SHP77 treated with DMSO at 0.1 percent for 48 hours (cell line): Measurements from ENCODE around the gene CEP85L.
"Not testable (repeated sequence)": the region's sequence is repeated elsewhere in the genome, so short reads cannot be mapped to it uniquely, and the experiment has no call there.

Source experiments
- DNase-seq: peaks from one replicate; lab custom pipeline; 2025; lab: John Stamatoyannopoulos, UW

Gene CEP85L

GRCh38 chr6:118495485-118496280 lies 155.7 kb downstream of the CEP85L start:
- no peak for DNase-seq

DNA sequence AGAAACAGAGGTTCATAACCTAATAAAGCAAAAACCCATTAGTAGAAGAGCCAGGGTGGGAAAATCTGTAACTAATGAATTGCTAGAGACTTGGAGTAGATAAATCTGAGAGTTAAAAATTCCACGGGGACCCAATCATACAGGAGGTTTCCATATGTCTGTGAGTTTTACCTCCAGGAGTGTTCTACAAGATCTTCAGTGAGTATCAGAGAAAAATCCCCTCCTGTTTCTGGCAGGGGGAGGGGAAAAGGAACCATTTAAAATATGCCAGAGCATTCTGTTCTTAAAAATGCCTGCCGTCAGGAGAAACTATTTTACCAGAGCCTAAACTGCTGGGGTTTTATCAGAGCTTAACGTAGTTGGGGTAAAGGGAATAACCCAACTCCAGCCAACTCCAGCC lies 157.3 kb downstream of the CEP85L start:
- DNase-seq = no peak

- no peak for DNase-seq
Observed at GRCh38 chr6:118489990-118490389, 161.4 kb downstream of the CEP85L start.

DNA sequence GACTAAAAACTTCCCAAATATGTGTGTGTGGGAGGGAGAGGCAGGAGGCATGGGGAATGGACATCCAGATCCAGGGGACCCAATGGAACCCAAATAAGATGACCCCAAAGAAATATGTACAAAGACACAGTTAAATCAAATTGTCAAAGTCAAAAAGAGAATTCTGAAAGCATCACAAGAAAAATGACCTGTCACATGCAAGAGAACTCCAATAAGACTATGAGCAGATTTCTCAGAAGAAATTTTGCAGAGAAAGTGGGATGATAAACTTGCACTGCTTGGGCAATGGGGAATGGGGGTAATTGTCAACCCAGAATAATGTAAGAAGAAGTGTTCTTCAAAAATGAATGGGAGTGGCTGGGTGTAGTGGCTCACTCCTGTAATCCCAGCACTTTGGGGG lies 162.8 kb downstream of the CEP85L start:
- DNase-seq = no peak

- no peak for DNase-seq
Observed at GRCh38 chr6:118485601-118486550, 165.5 kb downstream of the CEP85L start.

- DNase-seq = no peak
Observed at GRCh38 chr6:118476551-118476950, 174.8 kb downstream of the CEP85L start.

DNA sequence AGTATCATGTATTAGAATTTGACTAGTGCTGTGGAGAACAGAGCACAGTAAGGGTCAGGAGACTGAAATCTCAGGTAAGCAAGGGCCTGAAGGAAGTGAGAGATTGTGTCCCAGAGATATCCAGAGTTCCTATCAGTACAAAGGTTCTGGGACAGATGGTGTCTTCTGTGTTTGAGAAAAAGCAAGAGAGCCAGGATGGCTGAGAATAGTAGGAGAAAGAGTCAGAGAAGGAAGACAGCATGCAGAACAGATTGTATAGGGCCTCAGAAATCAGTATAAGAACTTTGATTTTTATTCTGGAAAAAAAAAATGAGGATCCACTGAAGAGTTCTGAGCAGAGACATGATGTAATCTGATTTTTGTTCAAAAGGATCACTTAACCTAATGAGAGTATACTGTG lies 178.1 kb downstream of the CEP85L start:
- DNase-seq = no peak

DNA sequence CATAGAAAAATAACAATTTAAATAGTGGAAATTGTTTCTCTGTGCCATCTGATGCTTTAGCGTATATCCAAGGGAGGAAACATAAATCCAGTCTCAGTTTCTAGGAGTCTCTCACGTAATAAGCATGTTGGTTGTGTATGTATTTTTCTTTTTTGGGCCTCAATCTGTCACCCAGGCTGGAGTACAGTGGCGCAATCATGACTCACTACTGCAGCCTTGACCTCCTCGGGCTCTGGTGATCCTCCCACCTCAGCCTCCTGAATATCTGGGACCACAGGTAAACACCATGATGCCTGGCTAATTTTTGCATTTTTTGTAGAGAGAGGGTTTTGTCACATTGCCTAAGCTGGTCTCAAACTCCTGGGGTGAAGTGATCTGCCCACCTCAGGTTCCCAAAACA lies 181.9 kb downstream of the CEP85L start:
- DNase-seq = peak; percentile 90

- peak; percentile 94 for DNase-seq
Observed at GRCh38 chr6:118468682-118469465, 182.5 kb downstream of the CEP85L start.

DNA sequence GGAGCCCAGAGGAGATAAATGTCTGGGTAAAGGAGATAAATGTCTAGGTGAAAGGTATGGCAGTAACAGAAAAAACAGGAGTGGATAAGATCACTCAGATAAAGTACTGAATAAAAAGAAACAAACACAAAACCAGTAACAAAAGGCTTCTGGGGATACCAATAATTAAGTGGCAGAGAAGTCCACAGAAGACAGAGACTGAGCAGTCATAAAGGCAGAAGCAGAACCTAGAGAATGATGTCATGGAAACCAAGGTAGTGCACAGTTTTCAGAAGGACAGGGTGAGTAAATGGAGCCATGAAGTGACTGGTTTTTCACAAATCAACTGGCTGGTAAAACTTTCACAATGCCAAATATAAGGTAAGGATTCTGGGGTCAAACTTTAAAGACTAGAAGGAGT lies 184.2 kb downstream of the CEP85L start:
- DNase-seq = no peak

- no peak for DNase-seq
Observed at GRCh38 chr6:118464620-118465019, 186.8 kb downstream of the CEP85L start.

- no peak for DNase-seq
Observed at GRCh38 chr6:118460958-118461470, 190.4 kb downstream of the CEP85L start.

GRCh38 chr6:118456982-118457381 lies 194.4 kb downstream of the CEP85L start:
- DNase-seq = no peak

DNA sequence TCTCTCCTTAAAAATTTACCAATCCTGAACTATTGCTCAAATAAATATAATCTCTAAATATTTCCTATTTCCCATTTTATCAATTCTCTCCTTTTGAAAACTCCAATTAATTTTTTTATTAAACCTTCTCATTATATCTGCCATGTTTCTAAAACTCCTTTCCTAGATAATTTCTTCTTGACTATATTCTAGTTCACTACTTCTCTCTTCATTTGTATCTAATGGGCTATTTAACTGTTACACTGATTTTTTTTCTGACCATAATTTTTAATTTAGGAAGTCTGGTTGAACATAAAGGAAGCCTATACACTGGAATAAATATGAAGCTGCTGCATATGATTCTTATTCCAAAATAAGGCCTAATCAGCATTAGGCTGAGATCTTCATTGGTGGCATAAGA lies 199.6 kb downstream of the CEP85L start:
- DNase-seq = no peak

DNA sequence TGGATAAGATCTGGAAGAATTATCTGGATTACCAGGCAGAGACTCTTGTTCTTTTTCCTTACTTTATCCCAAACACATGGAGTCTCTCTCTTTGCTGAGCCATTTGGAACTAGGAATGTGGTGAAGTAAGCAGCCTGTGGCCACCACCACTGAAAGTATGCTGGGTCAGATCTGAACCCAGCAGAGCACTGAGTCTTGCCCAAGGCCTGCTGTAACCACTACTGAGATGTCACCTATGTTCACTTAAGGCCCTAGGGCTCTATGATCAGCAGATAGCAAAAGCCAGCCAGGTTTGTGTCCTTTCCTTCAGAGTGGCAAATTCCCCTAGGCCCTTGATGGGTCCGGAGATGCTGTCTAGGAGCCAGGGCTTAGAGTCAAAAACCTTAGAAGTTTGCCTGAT lies 206.6 kb downstream of the CEP85L start:
- no peak for DNase-seq

DNA sequence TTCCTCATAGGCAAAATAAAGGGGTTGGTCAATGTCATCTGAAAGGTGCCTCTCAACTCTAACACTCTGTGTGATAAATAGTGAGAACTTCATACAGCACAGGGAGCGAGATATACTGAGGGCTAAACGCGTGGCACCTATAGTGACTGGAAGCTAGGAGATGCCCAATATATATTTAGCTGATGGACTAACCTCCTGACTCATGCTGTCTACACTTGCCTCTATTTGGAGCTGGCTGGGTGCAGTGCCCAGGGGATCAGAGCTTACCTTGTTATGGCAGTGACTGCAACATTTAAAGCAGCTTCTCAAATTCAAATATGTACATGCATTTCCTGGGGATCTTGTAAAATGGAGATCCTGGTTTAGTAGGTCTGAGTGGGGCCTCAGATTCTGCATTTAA lies 214.9 kb downstream of the CEP85L start:
- no peak for DNase-seq

DNA sequence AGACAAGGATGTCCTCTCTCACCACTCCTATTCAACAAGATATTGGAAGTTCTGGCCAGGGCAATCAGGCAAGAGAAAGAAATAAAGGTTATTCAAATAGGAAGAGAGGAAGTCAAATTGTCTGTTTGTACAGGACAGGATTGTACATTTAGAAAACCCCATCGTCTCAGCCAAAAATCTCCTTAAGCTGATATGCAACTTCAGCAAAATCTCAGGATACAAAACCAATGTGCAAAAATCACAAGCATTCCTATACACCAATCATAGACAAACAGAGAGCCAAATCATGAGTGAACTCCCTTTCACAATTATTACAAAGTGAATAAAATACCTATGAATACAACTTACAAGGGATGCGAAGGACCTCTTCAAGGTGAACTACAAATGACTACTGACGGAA lies 217.2 kb downstream of the CEP85L start:
- DNase-seq = not testable (repeated sequence)

GRCh38 chr6:118421312-118421711 lies 230.1 kb downstream of the CEP85L start:
- DNase-seq = not testable (repeated sequence)

- no peak for DNase-seq
Observed at GRCh38 chr6:118419448-118420394, 231.7 kb downstream of the CEP85L start.
